ENCODE results near the gene PLSCR1.
A peak's percentile ranks its signal among the peaks of the same experiment; 100 is the strongest.

The PLSCR1 gene

GRCh38 chr3:146581080-146581601 lies 36.7 kb upstream of the PLSCR1 start:
- DNase-seq (ENCODE audit: insufficient read length, low spot score) (no peak), FAIRE-seq (no peak)
- no peak for TF ChIP-seq CTCF (IDR thresholded peaks at IDR 0.05; ENCODE audit: insufficient read depth, missing control alignments)

- peak; percentile 61 for TF ChIP-seq CTCF (IDR thresholded peaks at IDR 0.05; ENCODE audit: insufficient read depth, missing control alignments)
- no peak for DNase-seq (ENCODE audit: insufficient read length, low spot score)
- FAIRE-seq, result no peak
Observed at GRCh38 chr3:146577662-146578061, 33.3 kb upstream of the PLSCR1 start.

- no peak for DNase-seq (ENCODE audit: insufficient read length, low spot score)
- TF ChIP-seq CTCF (IDR thresholded peaks at IDR 0.05; ENCODE audit: insufficient read depth, missing control alignments), result no peak
- no peak for FAIRE-seq
Observed at GRCh38 chr3:146575636-146576035, 31.2 kb upstream of the PLSCR1 start.

- DNase-seq (ENCODE audit: insufficient read length, low spot score) (no peak), FAIRE-seq (no peak)
- no peak for TF ChIP-seq CTCF (IDR thresholded peaks at IDR 0.05; ENCODE audit: insufficient read depth, missing control alignments)
Observed at GRCh38 chr3:146574173-146574572, 29.8 kb upstream of the PLSCR1 start.

GRCh38 chr3:146569314-146569713 lies 24.9 kb upstream of the PLSCR1 start:
- FAIRE-seq (no peak), DNase-seq (ENCODE audit: insufficient read length, low spot score) (no peak)
- no peak for TF ChIP-seq CTCF (IDR thresholded peaks at IDR 0.05; ENCODE audit: insufficient read depth, missing control alignments)

GRCh38 chr3:146566138-146566537 lies 21.7 kb upstream of the PLSCR1 start:
- FAIRE-seq, result no peak

More at GRCh38 chr3:146566138-146566537, 21.7 kb upstream of the PLSCR1 start:
- no peak for TF ChIP-seq CTCF (IDR thresholded peaks at IDR 0.05; ENCODE audit: insufficient read depth, missing control alignments)
- no peak for DNase-seq (ENCODE audit: insufficient read length, low spot score)

Data from D721Med (cell line).